Activated CD4-positive, alpha-beta memory T cell treated with anti-CD3 and anti-CD28 coated beads, Interleukin-2, amount 10 ng/mL, durations not matched to agents 7 days and 5 days (primary cell): ENCODE measurements around the gene SMIM12. TPM values are rescaled to one million over a fixed set of nuclear protein-coding genes. Genes with fewer than 3 reads are reported as not detected.

Source experiments
- CTCF ChIA-PET: fragments of 350-600 bp; sonication (Branson Sonifier 250); formaldehyde crosslinking; loops from one replicate; lab custom pipeline; 2021; ENCODE audit warnings: antibody characterized with exemption, inconsistent platforms; lab: Charles Lee
- POLR2A ChIA-PET: fragments of 350-600 bp; sonication (Branson Sonifier 250); formaldehyde crosslinking; loops from one replicate; lab custom pipeline; 2021; ENCODE audit warnings: antibody characterized with exemption; lab: Charles Lee
- DNase-seq: peaks from one replicate; pipeline ENCODE4 v3.0.0-alpha.2; 2020
- H3K27ac Mint-ChIP-seq: one replicate; pipeline ENCODE4 v1.8.0; 2021; ENCODE audit warnings: mild to moderate bottlenecking, mixed read lengths
- H3K27me3 Mint-ChIP-seq: one replicate; pipeline ENCODE4 v1.8.0; 2021; ENCODE audit warnings: mixed read lengths
- H3K36me3 Mint-ChIP-seq: one replicate; pipeline ENCODE4 v1.8.0; 2021; ENCODE audit warnings: low read depth, mixed read lengths
- H3K4me1 Mint-ChIP-seq: one replicate; pipeline ENCODE4 v1.8.0; 2021; ENCODE audit warnings: mixed read lengths
- H3K4me3 Mint-ChIP-seq: one replicate; pipeline ENCODE4 v1.8.0; 2021; ENCODE audit warnings: mild to moderate bottlenecking, mixed read lengths
- H3K9me3 Mint-ChIP-seq: one replicate; pipeline ENCODE4 v1.8.0; 2021; ENCODE audit warnings: mixed read lengths
- total RNA-seq, 2 experiments: library from RNA; stranded (reverse); gene quantifications; one replicate each; pipeline ENCODE4 v1.2.3, GENCODE V29; 2021

SMIM12 gene
- total RNA-seq, result 10 to 100 TPM; 45.9 to 48.5 TPM

GRCh38 chr1:34859446-34860200 is at the start of gene SMIM12:
TSS of gene SMIM12 (minus strand) at chr1:34859749. CDS start at chr1:34855977, 3,772 bp downstream.
- CTCF ChIA-PET, result interaction anchor here (0.7 to 1.6 kb wide), 9 partner anchors 9 to 411 kb away, joined by 3 to 9 read pairs (median 3); partner anchors contain the start of gene TMEM35B
- peak; percentile 93 for DNase-seq
- Mint-ChIP-seq H3K4me1 (peaks cover 55% of the 10 kb centered on the region), H3K9me3 (no peaks in the 10 kb centered on the region), H3K27me3 (no peaks in the 10 kb centered on the region), H3K27ac (peak within 1 kb of the TSS; percentile 84), H3K4me3 (peak within 1 kb of the TSS; percentile 89), H3K36me3 (peaks cover 12% of the 10 kb centered on the region)
- POLR2A ChIA-PET, result interaction anchor here (0.6 to 1.8 kb wide), 14 partner anchors 9 to 910 kb away, joined by 3 to 20 read pairs (median 4); partner anchors contain the start of genes CLSPN, SFPQ, TMEM35B and ZMYM1

- ChIA-PET POLR2A (no interaction called here), CTCF (no interaction called here)
- Mint-ChIP-seq H3K4me3 (no peak overlapping the region), H3K27me3 (peaks cover 2% of the 10 kb centered on the region), H3K36me3 (no peaks in the 10 kb centered on the region), H3K27ac (no peak overlapping the region), H3K9me3 (no peaks in the 10 kb centered on the region), H3K4me1 (no peaks in the 10 kb centered on the region)
- DNase-seq, result no peak
Observed at GRCh38 chr1:34908369-34908768, 48.8 kb upstream of the SMIM12 start.

- Mint-ChIP-seq H3K9me3 (no peaks in the 10 kb centered on the region), H3K4me1 (no peaks in the 10 kb centered on the region), H3K27me3 (peaks cover 5% of the 10 kb centered on the region), H3K4me3 (no peak overlapping the region), H3K27ac (no peak overlapping the region), H3K36me3 (no peaks in the 10 kb centered on the region)
- no peak for DNase-seq
- POLR2A ChIA-PET, result no interaction called here
- CTCF ChIA-PET, result interaction anchor here (1.1 kb wide), 1 partner anchor 55 kb away, joined by 4 read pairs; no protein-coding TSS in a partner anchor
Observed at GRCh38 chr1:34907487-34908090, 48.0 kb upstream of the SMIM12 start.

- CTCF ChIA-PET, result interaction anchor here (0.5 to 1.1 kb wide), 2 partner anchors 39 to 54 kb away, joined by 3 to 4 read pairs; no protein-coding TSS in a partner anchor
Observed at GRCh38 chr1:34906756-34907155, 47.2 kb upstream of the SMIM12 start.

GRCh38 chr1:34906222-34906621 is 46.7 kb upstream of the SMIM12 start:
- H3K4me1 Mint-ChIP-seq, result no peaks in the 10 kb centered on the region
- no peaks in the 10 kb centered on the region for H3K36me3 Mint-ChIP-seq
- DNase-seq, result no peak
- H3K27ac Mint-ChIP-seq, result no peak overlapping the region
- no peaks in the 10 kb centered on the region for H3K9me3 Mint-ChIP-seq
- CTCF ChIA-PET, result interaction anchor here (0.5 kb wide), 1 partner anchor 39 kb away, joined by 3 read pairs; no protein-coding TSS in a partner anchor
- POLR2A ChIA-PET, result no interaction called here
- peaks cover 12% of the 10 kb centered on the region for H3K27me3 Mint-ChIP-seq
- H3K4me3 Mint-ChIP-seq, result no peak overlapping the region

More at GRCh38 chr1:34906756-34907155, 47.2 kb upstream of the SMIM12 start:
- peaks cover 8% of the 10 kb centered on the region for H3K27me3 Mint-ChIP-seq
- POLR2A ChIA-PET, result no interaction called here
- no peaks in the 10 kb centered on the region for H3K36me3 Mint-ChIP-seq
- H3K27ac Mint-ChIP-seq, result no peak overlapping the region
- no peaks in the 10 kb centered on the region for H3K4me1 Mint-ChIP-seq
- H3K9me3 Mint-ChIP-seq, result no peaks in the 10 kb centered on the region
- no peak overlapping the region for H3K4me3 Mint-ChIP-seq
- DNase-seq, result no peak

GRCh38 chr1:34905098-34905459 is 45.5 kb upstream of the SMIM12 start:
- Mint-ChIP-seq H3K27me3 (peaks cover 16% of the 10 kb centered on the region), H3K9me3 (no peaks in the 10 kb centered on the region), H3K36me3 (no peaks in the 10 kb centered on the region), H3K4me1 (no peaks in the 10 kb centered on the region), H3K4me3 (no peak overlapping the region), H3K27ac (no peak overlapping the region)
- CTCF ChIA-PET, result no interaction called here
- no peak for DNase-seq
- POLR2A ChIA-PET, result no interaction called here

GRCh38 chr1:34904236-34905097 is 44.9 kb upstream of the SMIM12 start:
- no peak overlapping the region for H3K27ac Mint-ChIP-seq
- no peak for DNase-seq
- H3K27me3 Mint-ChIP-seq, result peaks cover 16% of the 10 kb centered on the region
- POLR2A ChIA-PET, result no interaction called here
- no peaks in the 10 kb centered on the region for H3K9me3 Mint-ChIP-seq
- CTCF ChIA-PET, result no interaction called here
- no peak overlapping the region for H3K4me3 Mint-ChIP-seq
- H3K36me3 Mint-ChIP-seq, result no peaks in the 10 kb centered on the region
- H3K4me1 Mint-ChIP-seq, result no peaks in the 10 kb centered on the region

- no peak for DNase-seq
- H3K27me3 Mint-ChIP-seq, result peaks cover 21% of the 10 kb centered on the region
- H3K4me3 Mint-ChIP-seq, result no peak overlapping the region
- POLR2A ChIA-PET, result no interaction called here
- no peak overlapping the region for H3K27ac Mint-ChIP-seq
- no peaks in the 10 kb centered on the region for H3K4me1 Mint-ChIP-seq
- no peaks in the 10 kb centered on the region for H3K36me3 Mint-ChIP-seq
- CTCF ChIA-PET, result no interaction called here
- no peaks in the 10 kb centered on the region for H3K9me3 Mint-ChIP-seq
Observed at GRCh38 chr1:34901919-34902318, 42.4 kb upstream of the SMIM12 start.

GRCh38 chr1:34900775-34901502 is 41.4 kb upstream of the SMIM12 start:
- CTCF ChIA-PET, result no interaction called here
- Mint-ChIP-seq H3K27ac (no peak overlapping the region), H3K4me3 (no peak overlapping the region)

GRCh38 chr1:34899906-34900305 is 40.4 kb upstream of the SMIM12 start:
- POLR2A ChIA-PET, result no interaction called here
- Mint-ChIP-seq H3K4me1 (no peaks in the 10 kb centered on the region), H3K4me3 (no peak overlapping the region), H3K27me3 (peaks cover 21% of the 10 kb centered on the region), H3K36me3 (no peaks in the 10 kb centered on the region), H3K27ac (no peak overlapping the region), H3K9me3 (no peaks in the 10 kb centered on the region)
- CTCF ChIA-PET, result no interaction called here
- DNase-seq, result no peak

More at GRCh38 chr1:34900775-34901502, 41.4 kb upstream of the SMIM12 start:
- H3K4me1 Mint-ChIP-seq, result no peaks in the 10 kb centered on the region
- peaks cover 21% of the 10 kb centered on the region for H3K27me3 Mint-ChIP-seq
- DNase-seq, result no peak
- H3K36me3 Mint-ChIP-seq, result no peaks in the 10 kb centered on the region
- H3K9me3 Mint-ChIP-seq, result no peaks in the 10 kb centered on the region
- POLR2A ChIA-PET, result no interaction called here

- Mint-ChIP-seq H3K4me1 (no peaks in the 10 kb centered on the region), H3K4me3 (no peak overlapping the region), H3K27me3 (peaks cover 21% of the 10 kb centered on the region), H3K36me3 (no peaks in the 10 kb centered on the region), H3K27ac (no peak overlapping the region), H3K9me3 (no peaks in the 10 kb centered on the region)
- DNase-seq, result no peak
- CTCF ChIA-PET, result no interaction called here
- POLR2A ChIA-PET, result no interaction called here
Observed at GRCh38 chr1:34899471-34899870, 39.9 kb upstream of the SMIM12 start.

GRCh38 chr1:34898330-34898761 is 38.8 kb upstream of the SMIM12 start:
- Mint-ChIP-seq H3K4me1 (no peaks in the 10 kb centered on the region), H3K27ac (no peak overlapping the region), H3K27me3 (peaks cover 23% of the 10 kb centered on the region), H3K4me3 (no peak overlapping the region), H3K9me3 (no peaks in the 10 kb centered on the region), H3K36me3 (no peaks in the 10 kb centered on the region)
- DNase-seq, result no peak
- ChIA-PET CTCF (no interaction called here), POLR2A (no interaction called here)
